SH-SY5Y (cell line): ENCODE data around the gene GAST.

Experiments used
- GATA2 ChIP-seq: IDR thresholded peaks from 2 replicates; pipeline ENCODE4 v1.6.1; 2011; ENCODE audit warnings: mild to moderate bottlenecking, low read depth, low read length
- GATA3 ChIP-seq: IDR thresholded peaks from 2 replicates; pipeline ENCODE4 v1.6.1; 2011; ENCODE audit warnings: low read depth, mild to moderate bottlenecking, low read length, moderate library complexity

DNA sequence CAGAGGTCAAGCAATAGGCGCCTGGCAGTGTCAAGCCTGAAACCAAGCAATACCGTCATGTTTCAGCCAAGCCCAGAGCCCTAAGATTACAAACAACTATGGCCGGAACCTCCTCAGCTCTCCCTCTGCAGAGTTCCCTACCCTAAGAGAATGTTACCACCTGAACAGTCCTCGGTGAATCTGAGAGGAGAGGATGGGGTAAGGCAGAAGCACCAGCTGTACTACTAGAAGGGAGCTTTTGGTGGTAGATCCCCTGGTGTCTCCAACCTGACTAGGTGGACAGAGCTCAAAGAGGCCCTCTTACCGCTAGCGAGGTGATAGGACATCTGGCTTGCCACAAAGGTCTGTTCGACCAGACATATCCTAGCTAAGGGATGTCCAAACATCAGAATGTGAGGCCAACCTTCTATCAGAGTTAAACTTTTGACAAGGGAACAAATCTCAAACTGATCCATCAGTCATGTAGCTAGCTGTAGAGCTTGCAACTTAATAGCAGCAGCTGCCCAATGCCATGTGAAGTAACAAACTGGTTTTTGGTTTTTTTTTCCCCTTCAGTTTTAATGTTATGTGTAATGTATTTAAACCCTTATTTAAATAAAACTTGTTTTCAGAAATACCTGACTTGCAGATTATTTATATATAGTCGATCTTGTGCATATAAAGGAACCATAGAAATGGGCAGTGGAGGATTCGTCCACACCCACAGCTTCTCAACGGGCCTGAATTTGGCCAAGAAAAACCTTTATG lies 20.9 kb upstream of the GAST start:
- TF ChIP-seq GATA2, result no peak
- no peak for TF ChIP-seq GATA3
